Osteocyte (in vitro differentiated cells): ENCODE results near the gene IVD. TPM values are rescaled to one million over a fixed set of nuclear protein-coding genes. Genes with fewer than 3 reads are reported as not detected.

Experiments used
- DNase-seq: peaks from one replicate; pipeline ENCODE4 v3.0.0; 2021; ENCODE audit warnings: mixed read lengths; ENCODE audit not compliant: unreplicated experiment; ENCODE audit errors: extremely low spot score
- H3K27ac Mint-ChIP-seq: one replicate; pipeline ENCODE4 v1.8.0; 2021; ENCODE audit warnings: mild to moderate bottlenecking, mixed read lengths; ENCODE audit not compliant: unreplicated experiment
- H3K27me3 Mint-ChIP-seq: one replicate; pipeline ENCODE4 v1.8.0; 2021; ENCODE audit warnings: mixed read lengths; ENCODE audit not compliant: unreplicated experiment
- H3K36me3 Mint-ChIP-seq: one replicate; pipeline ENCODE4 v1.8.0; 2021; ENCODE audit warnings: mixed read lengths; ENCODE audit not compliant: unreplicated experiment
- H3K4me1 Mint-ChIP-seq: one replicate; pipeline ENCODE4 v1.8.0; 2021; ENCODE audit warnings: mixed read lengths; ENCODE audit not compliant: unreplicated experiment
- H3K4me3 Mint-ChIP-seq: one replicate; pipeline ENCODE4 v1.8.0; 2021; ENCODE audit warnings: mild to moderate bottlenecking, moderate library complexity, mixed read lengths; ENCODE audit not compliant: unreplicated experiment
- H3K9me3 Mint-ChIP-seq: one replicate; pipeline ENCODE4 v1.8.0; 2021; ENCODE audit warnings: mixed read lengths; ENCODE audit not compliant: unreplicated experiment
- CTCF ChIP-seq: fragments of 200-600 bp; sonication (generic); IDR thresholded peaks from 2 replicates; pipeline ENCODE4 v1.5.0; 2021; ENCODE audit warnings: antibody characterized with exemption, mild to moderate bottlenecking, moderate library complexity
- total RNA-seq: library from RNA; stranded (reverse); gene quantifications from 2 replicates; pipeline ENCODE4 v1.2.1, GENCODE V29; 2021

Gene IVD
- total RNA-seq, 1 donor from 2014 or later, result 62.0 TPM

- Mint-ChIP-seq H3K4me3 (no peak overlapping the region), H3K27me3 (no peaks in the 10 kb centered on the region), H3K4me1 (peaks cover 40% of the 10 kb centered on the region), H3K27ac (peak overlapping the region; percentile 69), H3K9me3 (no peaks in the 10 kb centered on the region), H3K36me3 (no peaks in the 10 kb centered on the region)
- TF ChIP-seq CTCF, result no peak
- DNase-seq, result no peak
Measured at GRCh38 chr15:40454904-40455391, 49.4 kb downstream of the IVD start.

GRCh38 chr15:40456299-40456712 lies 50.7 kb downstream of the IVD start:
- Mint-ChIP-seq H3K4me1 (peaks cover 38% of the 10 kb centered on the region), H3K9me3 (no peaks in the 10 kb centered on the region), H3K27ac (no peak overlapping the region), H3K36me3 (no peaks in the 10 kb centered on the region), H3K4me3 (no peak overlapping the region), H3K27me3 (no peaks in the 10 kb centered on the region)
- DNase-seq, result no peak
- TF ChIP-seq CTCF, result no peak

- DNase-seq, result no peak
- H3K27me3 Mint-ChIP-seq, result no peaks in the 10 kb centered on the region
- H3K27ac Mint-ChIP-seq, result no peak overlapping the region
- no peak for TF ChIP-seq CTCF
- no peaks in the 10 kb centered on the region for H3K36me3 Mint-ChIP-seq
- no peak overlapping the region for H3K4me3 Mint-ChIP-seq
- peaks cover 38% of the 10 kb centered on the region for H3K4me1 Mint-ChIP-seq
- H3K9me3 Mint-ChIP-seq, result no peaks in the 10 kb centered on the region
Measured at GRCh38 chr15:40456738-40457137, 51.1 kb downstream of the IVD start.

- TF ChIP-seq CTCF, result no peak
- H3K4me3 Mint-ChIP-seq, result no peak overlapping the region
- H3K9me3 Mint-ChIP-seq, result no peaks in the 10 kb centered on the region
- H3K4me1 Mint-ChIP-seq, result peaks cover 29% of the 10 kb centered on the region
- H3K27ac Mint-ChIP-seq, result no peak overlapping the region
- no peaks in the 10 kb centered on the region for H3K27me3 Mint-ChIP-seq
- peaks cover 3% of the 10 kb centered on the region for H3K36me3 Mint-ChIP-seq
- no peak for DNase-seq
Measured at GRCh38 chr15:40458495-40459371, 53.1 kb downstream of the IVD start.

- H3K4me3 Mint-ChIP-seq, result no peak overlapping the region
- no peak for TF ChIP-seq CTCF
- DNase-seq, result no peak
- no peaks in the 10 kb centered on the region for H3K9me3 Mint-ChIP-seq
- no peak overlapping the region for H3K27ac Mint-ChIP-seq
- no peaks in the 10 kb centered on the region for H3K27me3 Mint-ChIP-seq
- peaks cover 6% of the 10 kb centered on the region for H3K36me3 Mint-ChIP-seq
- H3K4me1 Mint-ChIP-seq, result peaks cover 22% of the 10 kb centered on the region
Measured at GRCh38 chr15:40459391-40460015, 53.9 kb downstream of the IVD start.
